Posterior cingulate gyrus (tissue), 11 donors: ENCODE data around the gene MTCL3.

ENCODE experiments used
- DNase-seq, 10 donors: peaks; one replicate each; pipeline versions ENCODE4 v3.0.0 to v3.0.0-alpha.2; 2020 to 2021; ENCODE audit warnings: mixed read lengths in 3 of 10
- intact Hi-C: fragments of 100-400 bp; cut with DNase I; formaldehyde crosslinking; loops from one replicate; pipeline ENCODE4 v1.15.1; 2023

The MTCL3 gene

GRCh38 chr6:127515794-127516661 lies 3.1 kb downstream of the MTCL3 start:
- intact Hi-C loops: loop anchor here (5.0 kb wide), 2 partner anchors 49 to 249 kb away; partner anchors contain the start of gene RNF146
- peak; percentile 65 to 96 (median 79) for DNase-seq

GRCh38 chr6:127515234-127515793 lies 3.8 kb downstream of the MTCL3 start:
- intact Hi-C loops: loop anchor here (5.0 kb wide), 2 partner anchors 48 to 248 kb away; partner anchors contain the start of gene RNF146
- peak in 7 of 10 donors; percentile 25 to 91 (median 58) for DNase-seq

DNA sequence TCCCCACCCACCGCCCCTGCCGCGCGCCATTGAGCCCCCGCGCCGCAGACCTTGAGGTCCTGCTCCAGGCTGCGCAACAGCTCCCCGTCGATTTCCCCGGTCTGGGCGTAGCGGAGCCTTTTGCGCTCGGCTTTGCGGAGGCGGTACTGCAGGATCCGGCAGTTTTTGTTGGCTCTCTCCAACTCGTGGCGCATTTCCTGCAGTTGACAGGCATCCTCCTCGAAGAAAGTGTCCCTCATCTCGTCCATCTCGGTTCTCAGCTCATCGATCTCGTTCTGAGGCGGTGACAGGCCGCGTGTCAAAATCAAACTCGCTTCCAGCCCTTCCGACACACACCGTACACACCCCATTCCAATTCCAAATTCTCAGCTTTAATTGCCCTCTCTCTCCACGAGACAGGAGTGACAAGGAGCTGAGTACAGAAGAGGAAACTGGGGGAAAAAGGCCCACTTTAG lies 4.3 kb downstream of the MTCL3 start:
- intact Hi-C loops: loop anchor here (5.0 kb wide), 2 partner anchors 47 to 247 kb away; partner anchors contain the start of gene RNF146
- peak; percentile 54 to 95 (median 71) for DNase-seq

- intact Hi-C loops: no loop called here
- no peak for DNase-seq
These were observed 4.9 kb downstream of the MTCL3 start for GRCh38 chr6:127514179-127514772.

GRCh38 chr6:127513425-127513824 lies 5.7 kb downstream of the MTCL3 start:
- intact Hi-C loops: no loop called here
- DNase-seq: no peak

DNA sequence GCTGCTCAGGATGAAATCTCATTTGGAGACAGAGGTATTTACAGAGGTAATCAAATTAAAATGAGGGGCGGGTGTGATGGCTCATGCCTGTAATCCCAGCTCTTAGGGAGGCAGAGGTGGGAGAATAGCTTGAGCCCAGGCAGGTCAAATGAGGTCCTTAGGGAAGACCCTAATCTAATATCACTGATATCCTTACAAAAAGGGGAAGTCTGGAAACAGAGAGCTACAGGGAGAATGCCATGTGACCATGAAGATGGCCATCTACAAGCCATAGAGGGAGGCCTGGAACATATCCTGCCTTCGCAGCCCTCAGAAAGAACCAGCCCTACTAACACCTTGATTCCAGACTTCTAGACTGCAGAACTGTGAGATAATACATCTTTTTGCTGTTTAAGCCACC lies 8.3 kb downstream of the MTCL3 start:
- no peak for DNase-seq
- intact Hi-C loops: no loop called here

GRCh38 chr6:127506894-127507293 lies 12.2 kb downstream of the MTCL3 start:
- no peak for DNase-seq
- intact Hi-C loops: no loop called here

DNA sequence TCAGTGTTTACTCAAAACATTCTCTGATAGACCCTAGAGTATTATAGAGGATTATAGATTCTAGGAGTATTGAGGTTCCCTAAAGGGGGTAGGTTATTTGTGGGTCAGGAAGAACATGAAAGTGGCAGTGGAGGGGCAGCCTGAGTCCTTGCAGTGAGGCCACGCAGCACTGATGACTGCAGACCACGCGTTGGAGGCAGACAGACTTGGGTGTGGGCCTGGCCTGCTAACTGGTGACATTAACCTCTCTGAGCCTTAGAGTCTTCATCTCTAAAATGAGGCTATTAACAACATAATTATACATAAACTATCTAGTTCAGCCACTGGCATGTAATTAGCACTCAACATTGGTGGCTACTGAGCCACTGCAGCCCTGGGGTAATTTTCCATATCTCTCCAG lies 16.1 kb downstream of the MTCL3 start:
- intact Hi-C loops: no loop called here
- peak in 1 of 10 donors; percentile 75 for DNase-seq

DNA sequence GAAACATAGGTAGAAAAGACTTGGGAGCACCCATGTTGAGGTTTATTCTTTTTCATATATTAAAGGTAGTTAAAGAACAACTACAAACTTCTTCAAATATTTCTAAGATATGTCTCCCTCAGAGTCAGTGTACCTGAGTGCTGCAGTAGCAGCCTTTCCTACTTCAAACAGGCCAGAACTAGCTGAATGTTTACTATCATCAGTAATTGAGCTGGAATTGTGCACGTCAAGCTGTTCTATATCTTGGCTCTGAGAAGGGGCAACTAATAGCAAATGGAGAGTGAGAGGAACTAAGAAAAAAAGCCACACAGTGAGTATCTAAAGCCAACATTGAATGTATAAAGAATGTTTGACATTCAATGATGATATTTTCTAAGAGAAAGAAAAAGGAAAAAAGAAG lies 21.7 kb downstream of the MTCL3 start:
- intact Hi-C loops: no loop called here
- DNase-seq: no peak

DNA sequence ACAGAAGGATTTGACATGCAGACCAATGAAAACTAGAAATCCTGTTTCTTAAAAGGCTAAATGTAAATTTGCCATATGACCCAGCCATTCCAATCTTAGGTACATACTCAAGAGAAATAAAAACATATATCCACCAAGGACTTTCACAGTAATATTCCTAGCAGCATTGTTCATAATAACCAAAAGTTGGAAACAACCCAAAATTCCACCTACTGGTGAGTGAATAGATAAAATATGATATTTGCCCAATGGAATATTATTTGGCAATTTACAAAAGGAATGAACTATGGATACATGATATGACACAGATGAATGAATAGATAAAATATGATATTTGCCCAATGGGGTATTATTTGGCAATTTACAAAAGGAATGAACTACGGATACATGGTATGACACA lies 22.7 kb downstream of the MTCL3 start:
- intact Hi-C loops: no loop called here
- DNase-seq: no peak

- no peak for DNase-seq
- intact Hi-C loops: no loop called here
These were observed 24.8 kb downstream of the MTCL3 start for GRCh38 chr6:127494240-127494767.

- no peak for DNase-seq
- intact Hi-C loops: no loop called here
These were observed 29.9 kb downstream of the MTCL3 start for GRCh38 chr6:127489248-127489647.

- intact Hi-C loops: no loop called here
- DNase-seq: no peak
These were observed 32.2 kb downstream of the MTCL3 start for GRCh38 chr6:127486934-127487333.

- intact Hi-C loops: no loop called here
- DNase-seq: no peak
These were observed 34.8 kb downstream of the MTCL3 start for GRCh38 chr6:127484212-127484863.

DNA sequence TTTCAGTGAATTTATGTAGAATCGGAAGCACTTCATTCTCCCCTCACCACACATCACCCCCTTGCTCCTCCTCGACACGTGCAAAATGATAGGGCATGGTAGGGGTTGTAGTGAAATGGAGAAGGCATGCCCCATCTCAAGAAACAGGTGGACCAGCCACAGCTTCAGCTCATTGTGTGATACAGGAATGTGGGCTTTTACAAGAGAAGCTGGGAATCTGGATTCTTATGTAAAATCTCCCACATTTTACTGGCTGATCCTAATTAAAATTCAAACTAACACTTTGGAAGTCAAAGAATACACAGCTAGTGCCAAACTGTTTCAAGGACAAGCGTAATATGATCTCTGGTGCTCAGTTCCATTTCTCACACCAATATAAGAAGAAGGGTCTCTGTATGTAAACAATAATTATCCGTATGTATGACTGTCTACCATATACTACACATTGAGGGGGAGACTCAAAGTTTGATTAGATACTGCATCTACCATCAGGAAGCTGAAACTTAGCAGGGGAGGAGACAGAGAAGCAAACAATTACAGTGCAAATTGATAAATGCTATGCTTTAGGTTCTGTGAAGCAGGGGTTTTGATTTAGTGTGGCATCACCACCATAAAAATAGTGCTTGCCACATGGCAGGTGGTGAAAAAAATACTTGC lies 35.6 kb downstream of the MTCL3 start:
- intact Hi-C loops: no loop called here

DNA sequence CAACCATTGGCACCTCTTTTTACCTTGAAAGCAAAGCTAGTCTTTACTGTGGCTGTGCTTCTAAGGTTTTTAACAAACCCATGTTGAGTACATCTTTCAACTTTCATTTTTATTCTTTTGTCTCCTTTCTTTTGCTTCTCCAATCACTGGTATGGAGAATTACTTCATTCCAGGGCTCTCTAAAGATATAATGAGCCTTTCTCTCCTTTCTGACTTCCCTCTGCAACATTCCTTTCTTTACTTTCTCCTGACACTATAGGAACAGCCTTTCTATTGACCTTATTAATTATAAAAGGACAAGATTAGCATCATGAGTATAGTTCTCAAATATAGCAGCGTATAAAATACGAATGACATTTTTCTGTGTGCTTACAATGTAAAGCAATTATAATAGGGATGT lies 36.8 kb downstream of the MTCL3 start:
- intact Hi-C loops: no loop called here
- no peak for DNase-seq

More for the DNA sequence above, 35.6 kb downstream of the MTCL3 start:
- DNase-seq: no peak

DNA sequence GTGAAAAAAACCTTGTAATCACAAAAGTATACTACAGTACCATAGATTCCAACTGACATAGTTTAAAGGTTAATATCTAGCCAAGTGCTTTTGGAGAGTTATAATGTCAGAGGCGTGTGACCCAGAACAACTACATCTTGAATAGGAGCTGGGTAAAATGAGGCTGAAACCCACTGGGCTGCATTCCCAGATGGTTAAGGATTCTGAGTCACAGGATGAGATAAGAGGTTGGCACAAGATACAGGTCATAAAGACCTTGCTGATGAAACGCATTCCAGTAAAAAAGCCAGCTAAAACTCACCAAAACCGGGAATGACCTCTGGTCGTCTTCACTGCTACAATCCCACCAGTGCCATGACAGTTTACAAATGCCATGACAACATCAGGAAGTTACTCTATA lies 37.5 kb downstream of the MTCL3 start:
- DNase-seq: no peak
- intact Hi-C loops: no loop called here

- DNase-seq: no peak
- intact Hi-C loops: no loop called here
These were observed 38.0 kb downstream of the MTCL3 start for GRCh38 chr6:127481111-127481510.

DNA sequence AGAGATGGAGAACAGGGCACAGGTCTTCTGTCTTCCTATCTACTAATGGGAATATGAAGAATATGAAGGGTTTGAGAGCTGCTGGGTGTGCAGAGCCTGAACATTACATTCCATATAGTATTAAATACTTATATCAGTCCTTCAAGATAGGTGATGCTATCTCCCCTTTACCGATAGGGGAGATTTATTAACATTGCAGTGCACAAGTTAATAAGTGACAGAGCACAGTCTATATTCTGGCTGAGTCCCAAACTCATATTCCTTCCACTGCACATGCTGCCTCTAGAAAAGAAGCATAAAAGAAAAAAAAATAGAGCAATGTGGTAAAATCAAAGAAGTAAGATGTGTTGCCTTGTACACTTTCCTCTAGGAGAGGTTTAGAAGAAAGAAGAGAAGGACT lies 41.5 kb downstream of the MTCL3 start:
- DNase-seq: no peak
- intact Hi-C loops: no loop called here

DNA sequence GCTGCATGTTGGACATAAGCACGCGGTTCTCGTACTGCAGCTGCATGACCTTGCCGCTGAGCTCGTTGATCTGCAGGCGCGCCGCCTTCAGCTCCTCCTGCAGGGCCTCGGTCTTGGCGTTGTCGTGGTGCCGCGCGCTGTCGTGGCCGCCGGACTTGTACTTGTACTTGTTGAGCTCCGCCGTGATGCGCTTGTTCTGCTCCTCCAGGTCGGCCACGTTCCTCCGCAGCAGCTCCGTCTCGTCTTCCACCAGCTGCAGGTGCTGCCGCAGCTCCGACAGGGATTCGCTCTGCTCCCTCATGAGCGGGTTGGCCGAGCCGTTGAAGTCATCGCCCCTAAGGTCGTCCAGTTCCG lies 43.3 kb downstream of the MTCL3 start:
- intact Hi-C loops: no loop called here
- peak in 3 of 10 donors; percentile 57 to 80 (median 69) for DNase-seq
